DND-41 (cell line): ENCODE measurements around the gene MME.
"Not testable (repeated sequence)": the region's sequence is repeated elsewhere in the genome, so short reads cannot be mapped to it uniquely, and the experiment has no call there.

Experiments
- EZH2 ChIP-seq: IDR thresholded peaks from 3 replicates; pipeline ENCODE4 v1.6.1; 2012; ENCODE audit warnings: borderline replicate concordance, low read depth, mild to moderate bottlenecking, moderate library complexity, low read length, inconsistent platforms; ENCODE audit not compliant: severe bottlenecking
- TF ChIP-seq, protein P1 (sequence below): IDR thresholded peaks from 2 replicates; pipeline ENCODE4 v1.5.1; 2012; ENCODE audit warnings: borderline replicate concordance, low read length, moderate library complexity, mild to moderate bottlenecking; ENCODE audit not compliant: poor library complexity, severe bottlenecking; ENCODE audit errors: extremely low read depth

DNA sequence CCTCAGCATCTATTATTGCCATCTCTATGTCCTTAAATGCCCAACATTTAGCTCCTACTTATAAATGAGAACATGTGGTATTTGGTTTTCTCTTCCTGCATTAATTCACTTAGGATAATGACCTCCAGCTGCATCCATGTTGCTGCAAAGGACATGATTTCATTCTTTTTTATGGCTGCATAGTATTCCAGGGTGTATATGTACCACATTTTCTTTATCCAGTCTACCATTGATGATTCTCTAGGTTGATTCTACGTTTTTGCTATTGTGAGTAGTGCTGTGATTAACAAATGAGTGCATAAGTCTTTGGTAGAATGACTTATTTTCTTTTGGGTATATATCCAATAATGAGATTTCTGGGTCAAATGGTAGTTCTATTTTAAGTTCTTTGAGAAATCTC lies 54.2 kb downstream of the MME start:
- TF ChIP-seq, protein P1, sequence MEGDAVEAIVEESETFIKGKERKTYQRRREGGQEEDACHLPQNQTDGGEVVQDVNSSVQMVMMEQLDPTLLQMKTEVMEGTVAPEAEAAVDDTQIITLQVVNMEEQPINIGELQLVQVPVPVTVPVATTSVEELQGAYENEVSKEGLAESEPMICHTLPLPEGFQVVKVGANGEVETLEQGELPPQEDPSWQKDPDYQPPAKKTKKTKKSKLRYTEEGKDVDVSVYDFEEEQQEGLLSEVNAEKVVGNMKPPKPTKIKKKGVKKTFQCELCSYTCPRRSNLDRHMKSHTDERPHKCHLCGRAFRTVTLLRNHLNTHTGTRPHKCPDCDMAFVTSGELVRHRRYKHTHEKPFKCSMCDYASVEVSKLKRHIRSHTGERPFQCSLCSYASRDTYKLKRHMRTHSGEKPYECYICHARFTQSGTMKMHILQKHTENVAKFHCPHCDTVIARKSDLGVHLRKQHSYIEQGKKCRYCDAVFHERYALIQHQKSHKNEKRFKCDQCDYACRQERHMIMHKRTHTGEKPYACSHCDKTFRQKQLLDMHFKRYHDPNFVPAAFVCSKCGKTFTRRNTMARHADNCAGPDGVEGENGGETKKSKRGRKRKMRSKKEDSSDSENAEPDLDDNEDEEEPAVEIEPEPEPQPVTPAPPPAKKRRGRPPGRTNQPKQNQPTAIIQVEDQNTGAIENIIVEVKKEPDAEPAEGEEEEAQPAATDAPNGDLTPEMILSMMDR, result not testable (repeated sequence)
- not testable (repeated sequence) for TF ChIP-seq EZH2
